MM.1S (cell line): Measurements from ENCODE around the gene TRIM58.

ENCODE experiments used
- EZH2 ChIP-seq: fragments of 300-600 bp; sonication (generic); optimal IDR thresholded peaks from 2 replicates; pipeline ENCODE3; 2017; ENCODE audit warnings: low read depth, mild to moderate bottlenecking, antibody characterized with exemption, low read length, mixed read lengths
- EZH2phosphoT487 ChIP-seq: fragments of 300-600 bp; sonication (generic); IDR thresholded peaks from 2 replicates; pipeline ENCODE4 v1.6.1; 2018; ENCODE audit warnings: antibody characterized with exemption, low read length

GRCh38 chr1:247822060-247822459 is 34.9 kb upstream of the TRIM58 start:
- TF ChIP-seq EZH2 (no peak), EZH2phosphoT487 (no peak)
